ENCODE measurements around the gene NRBF2. TPM values are rescaled to one million over a fixed set of nuclear protein-coding genes. Genes with fewer than 3 reads are reported as not detected.

The NRBF2 gene
- total and polyA plus RNA-seq, 2 of the 4 experiments (the other 2 are of a cell fraction) = 19.9 to 20.6 TPM

GRCh38 chr10:63116452-63117072, 16.6 kb upstream of the NRBF2 start:
- POLR2A ChIA-PET (ENCODE audit: unreplicated experiment) = no interaction called here
- Histone ChIP-seq H4K91ac (ENCODE audit: insufficient read depth, low read depth, low read length) (no peak overlapping the region), H3K9me3 (ENCODE audit: control insufficient read depth, insufficient read depth, low read length) (no peaks in the 10 kb centered on the region), H3K9me1 (ENCODE audit: insufficient read depth, low read length) (no peaks in the 10 kb centered on the region), H3K4me3 (ENCODE audit: insufficient read depth, low read depth, low read length) (no peak overlapping the region), H3K79me1 (ENCODE audit: low read depth in 1 of 2, low read length in 2 of 2) (no peaks in the 10 kb centered on the region), H3K23ac (ENCODE audit: low read depth, low read length) (no peak overlapping the region), H3K4me2 (ENCODE audit: low read depth, low read length) (no peak overlapping the region), H2AFZ (replicated peaks; ENCODE audit: low read length, poor library complexity) (no peak overlapping the region), H3K18ac (ENCODE audit: low read depth, low read length) (peak overlapping the region; percentile 34; the same call in 1 of the 2 replicates), H3K56ac (ENCODE audit: extremely low read depth, insufficient read depth, low read length) (no peak overlapping the region), H2BK5ac (ENCODE audit: low read depth, low read length, poor library complexity, severe bottlenecking) (no peak overlapping the region), H2BK20ac (ENCODE audit: low read depth, low read length) (no peak overlapping the region), H3K14ac (replicated peaks; ENCODE audit: low read depth, low read length) (no peak overlapping the region), H2AK5ac (ENCODE audit: low read depth, low read length) (no peak overlapping the region), H3K9ac (ENCODE audit: low read depth, low read length) (no peak overlapping the region), H3K4me1 (ENCODE audit: control insufficient read depth, insufficient read depth, low read length) (peaks cover 10% of the 10 kb centered on the region), H3K36me3 (ENCODE audit: control insufficient read depth, insufficient read depth, low read length) (no peaks in the 10 kb centered on the region), H3K27me3 (ENCODE audit: control insufficient read depth, insufficient read depth, low read length) (no peaks in the 10 kb centered on the region), H2AK9ac (replicated peaks; ENCODE audit: low read depth, low read length, poor library complexity) (no peak overlapping the region), H2BK120ac (ENCODE audit: low read depth, low read length) (no peak overlapping the region), H4K20me1 (ENCODE audit: insufficient read depth, low read length) (no peaks in the 10 kb centered on the region), H3K27ac (ENCODE audit: insufficient read depth, low read length) (no peak overlapping the region), H4K5ac (ENCODE audit: low read depth, low read length) (no peak overlapping the region), H4K8ac (ENCODE audit: low read depth in 2 of 2, low read length in 2 of 2) (no peak overlapping the region), H2BK15ac (ENCODE audit: low read depth, low read length) (no peak overlapping the region), H3K4ac (ENCODE audit: low read depth, low read length) (no peak overlapping the region)
- dilution Hi-C loops (cut with HindIII; ENCODE audit: low sequenced_read_pairs, unreplicated experiment) = no loop called here
- TF ChIP-seq CTCF (conservative IDR thresholded peaks at IDR 0.05; ENCODE audit: low read depth, low read length) (no peak), POLR2A (IDR thresholded peaks at IDR 0.05; ENCODE audit: low read depth, low read length) (no peak), FOS (IDR thresholded peaks at IDR 0.05; ENCODE audit: low read depth, low read length) (no peak), USF2 (IDR thresholded peaks at IDR 0.05; ENCODE audit: low read depth, low read length) (no peak), MAFK (IDR thresholded peaks at IDR 0.05; ENCODE audit: low read depth, low read length) (no peak), NFE2L2 (IDR thresholded peaks at IDR 0.05; ENCODE audit: low read depth, low read length) (no peak)
- no TSS peak for BruUV-seq (replicated peaks)
- DNase-seq (no peak), ATAC-seq (ENCODE audit: low read depth) (no peak)
- intact Hi-C loops (cut with micrococcal nuclease) = no loop called here
- in situ Hi-C loops (cut with MboI; ENCODE audit: low sequenced_read_pairs) = no loop called here
- CTCF ChIA-PET = no interaction called here
- WGBS, 2 experiments (ENCODE audit: extremely low coverage in 2 of 2, insufficient read length in 1 of 2) = 80% methylated on average over 1 of the region's 3 CpGs; no CpG with 5 or more reads in 1 of the 2 experiments

Measured in IMR-90 (cell line).